GM13977 (cell line): ENCODE measurements around the gene ROR1.

Experiments used
- DNase-seq: peaks from one replicate; pipeline ENCODE4 v3.0.0; 2012; ENCODE audit warnings: low spot score
- CTCF ChIP-seq: IDR thresholded peaks from 2 replicates; pipeline ENCODE4 v1.5.1; 2012; ENCODE audit warnings: mild to moderate bottlenecking, control low read depth; ENCODE audit not compliant: insufficient read depth; ENCODE audit errors: extremely low read depth, missing control alignments
- in situ Hi-C: fragments of 300-500 bp; cut with MboI; formaldehyde crosslinking; loops from one replicate; pipeline ENCODE4 v1.12.0; 2022; ENCODE audit warnings: low sequenced_read_pairs, low pct_unique_long_range_greater_than_20kb, mixed read lengths, inconsistent platforms; ENCODE audit not compliant: unreplicated experiment

ROR1 gene

GRCh38 chr1:64062941-64063581, 289.2 kb downstream of the ROR1 start:
- in situ Hi-C loops = no loop called here
- no peak for DNase-seq

GRCh38 chr1:64065571-64065970, 291.8 kb downstream of the ROR1 start:
- no peak for TF ChIP-seq CTCF
- DNase-seq = no peak
- in situ Hi-C loops = no loop called here

More at GRCh38 chr1:64062941-64063581, 289.2 kb downstream of the ROR1 start:
- TF ChIP-seq CTCF = no peak

GRCh38 chr1:64072089-64072793, 298.4 kb downstream of the ROR1 start:
- no peak for TF ChIP-seq CTCF
- DNase-seq = no peak
- in situ Hi-C loops = no loop called here

GRCh38 chr1:64073705-64074104, 299.9 kb downstream of the ROR1 start:
- DNase-seq = no peak
- in situ Hi-C loops = no loop called here
- no peak for TF ChIP-seq CTCF

GRCh38 chr1:64074767-64075166, 300.9 kb downstream of the ROR1 start:
- in situ Hi-C loops = no loop called here
- no peak for TF ChIP-seq CTCF
- no peak for DNase-seq

- no peak for DNase-seq
- TF ChIP-seq CTCF = no peak
- in situ Hi-C loops = no loop called here
Observed at GRCh38 chr1:64077281-64077940, 303.6 kb downstream of the ROR1 start.
